Activated T-helper 17 cell treated with anti-CD3 and anti-CD28 coated beads, Interleukin-2, amount 50 U/mL, for 72 hours (primary cell): ENCODE results near the gene ZNF592. TPM values are rescaled to one million over a fixed set of nuclear protein-coding genes. Genes with fewer than 3 reads are reported as not detected.
A peak's percentile ranks its signal among the peaks of the same experiment; 100 is the strongest.

Experiments
- ATAC-seq: fragments of 150-1000 bp; cut with Tn5 transposase; replicated peaks from 2 replicates; pipeline ENCODE4 v1.10.0; 2021; ENCODE audit warnings: mild to moderate bottlenecking, moderate library complexity
- H3K27ac Mint-ChIP-seq: one replicate; pipeline ENCODE4 v1.8.0; 2022; ENCODE audit warnings: mixed read lengths
- H3K27me3 Mint-ChIP-seq: one replicate; pipeline ENCODE4 v1.8.0; 2022; ENCODE audit warnings: mixed read lengths
- H3K36me3 Mint-ChIP-seq: one replicate; pipeline ENCODE4 v1.8.0; 2022; ENCODE audit warnings: low read depth, mild to moderate bottlenecking, mixed read lengths
- H3K4me1 Mint-ChIP-seq: one replicate; pipeline ENCODE4 v1.8.0; 2022; ENCODE audit warnings: mixed read lengths
- H3K4me3 Mint-ChIP-seq: one replicate; pipeline ENCODE4 v1.8.0; 2022; ENCODE audit warnings: mild to moderate bottlenecking, mixed read lengths
- H3K9me3 Mint-ChIP-seq: one replicate; pipeline ENCODE4 v1.8.0; 2022; ENCODE audit warnings: mixed read lengths
- total RNA-seq, 2 donors: library from RNA; stranded (reverse); gene quantifications; one replicate each; pipeline ENCODE4 v1.2.3, GENCODE V29; 2022

Gene ZNF592
- total RNA-seq, 2 donors from 2014 or later, result 23.8 to 36.8 TPM

DNA sequence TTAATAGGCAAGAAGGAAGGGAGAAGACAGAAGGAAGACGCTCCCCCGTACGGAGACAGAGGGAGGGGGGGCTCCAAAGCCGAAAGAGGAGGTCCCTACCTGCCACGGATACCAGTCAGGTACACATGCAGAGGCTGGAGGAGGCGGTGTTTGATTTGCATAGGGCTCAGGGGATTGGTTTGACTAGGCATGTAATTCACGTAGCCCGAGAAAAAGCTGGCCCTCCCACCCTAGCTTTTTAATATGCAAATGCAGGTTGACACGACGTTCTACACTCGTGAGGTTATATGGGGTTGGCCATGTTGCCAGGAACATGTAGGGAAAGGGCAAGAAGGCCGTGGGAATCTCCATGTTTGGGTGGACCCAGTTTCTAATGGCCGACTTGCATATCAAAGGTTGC lies 29.8 kb downstream of the ZNF592 start:
- H3K4me3 Mint-ChIP-seq, result no peak overlapping the region
- H3K36me3 Mint-ChIP-seq, result peaks cover 71% of the 10 kb centered on the region
- H3K4me1 Mint-ChIP-seq, result peaks cover 12% of the 10 kb centered on the region
- no peak for ATAC-seq
- no peaks in the 10 kb centered on the region for H3K9me3 Mint-ChIP-seq
- no peak overlapping the region for H3K27ac Mint-ChIP-seq
- no peaks in the 10 kb centered on the region for H3K27me3 Mint-ChIP-seq

DNA sequence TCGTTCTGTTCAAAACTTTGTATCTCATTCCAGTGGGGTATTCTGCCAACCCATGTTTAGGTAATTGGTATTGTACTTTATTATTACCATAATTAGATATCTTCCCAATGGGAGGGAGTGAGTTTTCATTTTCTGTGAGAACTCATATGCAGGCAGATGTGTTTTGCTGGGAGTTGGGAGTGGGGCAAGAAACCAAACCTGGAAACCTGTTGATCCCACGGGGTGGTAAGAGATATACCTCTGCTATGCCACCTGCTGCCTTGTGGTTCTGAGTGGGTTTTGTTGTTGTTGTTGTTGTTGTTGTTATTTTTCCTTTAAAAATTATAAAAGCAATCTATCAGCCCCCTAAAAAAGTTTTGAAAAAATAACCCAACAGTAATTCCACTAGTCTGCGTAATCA lies 32.1 kb downstream of the ZNF592 start:
- Mint-ChIP-seq H3K27me3 (no peaks in the 10 kb centered on the region), H3K4me3 (no peak overlapping the region), H3K27ac (no peak overlapping the region), H3K4me1 (peaks cover 15% of the 10 kb centered on the region), H3K36me3 (peaks cover 76% of the 10 kb centered on the region), H3K9me3 (no peaks in the 10 kb centered on the region)
- no peak for ATAC-seq

DNA sequence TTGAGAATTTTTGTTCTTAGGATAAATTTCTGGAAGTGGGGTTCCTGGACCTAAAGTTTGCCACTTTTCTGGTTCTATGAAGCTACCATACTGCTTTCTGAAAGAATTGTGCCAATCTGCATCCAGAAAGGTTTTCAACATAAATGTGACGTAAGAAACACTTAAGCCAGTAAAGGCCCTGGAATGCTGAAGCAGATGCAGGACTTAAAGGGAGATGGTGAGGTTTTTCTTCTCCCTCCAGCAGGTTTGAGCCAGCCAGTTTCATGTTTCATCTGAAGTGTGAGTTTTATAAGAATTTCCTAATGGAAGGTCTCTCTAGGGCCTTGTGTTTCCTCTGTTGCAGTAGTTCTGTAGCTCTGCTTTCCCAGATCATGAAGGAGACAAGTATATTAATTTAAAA lies 33.1 kb downstream of the ZNF592 start:
- Mint-ChIP-seq H3K9me3 (no peaks in the 10 kb centered on the region), H3K36me3 (peaks cover 77% of the 10 kb centered on the region), H3K27me3 (no peaks in the 10 kb centered on the region), H3K27ac (no peak overlapping the region), H3K4me1 (peaks cover 15% of the 10 kb centered on the region), H3K4me3 (no peak overlapping the region)
- no peak for ATAC-seq

DNA sequence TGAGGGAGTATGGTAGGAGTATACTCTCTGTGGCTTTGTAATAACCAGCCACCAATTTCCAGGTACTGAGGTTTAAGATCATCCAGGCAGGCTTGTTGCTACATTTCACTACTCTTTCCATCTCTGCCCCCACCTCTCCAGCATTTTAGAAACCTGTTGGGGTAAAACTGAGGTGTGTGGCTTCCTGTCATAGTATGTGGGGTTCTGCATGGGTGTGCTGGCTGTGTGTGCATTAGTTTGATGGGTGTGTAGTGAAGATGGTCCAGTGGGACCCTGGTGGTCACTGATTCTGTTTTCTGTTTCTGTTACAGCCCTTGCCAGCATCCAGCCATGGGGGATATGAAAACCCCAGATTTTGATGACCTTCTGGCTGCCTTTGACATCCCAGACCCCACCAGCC lies 34.0 kb downstream of the ZNF592 start:
- Mint-ChIP-seq H3K4me1 (peaks cover 16% of the 10 kb centered on the region), H3K9me3 (no peaks in the 10 kb centered on the region), H3K36me3 (peaks cover 82% of the 10 kb centered on the region), H3K4me3 (no peak overlapping the region), H3K27me3 (no peaks in the 10 kb centered on the region), H3K27ac (peak overlapping the region; percentile 46)
- ATAC-seq, result peak; percentile 39

DNA sequence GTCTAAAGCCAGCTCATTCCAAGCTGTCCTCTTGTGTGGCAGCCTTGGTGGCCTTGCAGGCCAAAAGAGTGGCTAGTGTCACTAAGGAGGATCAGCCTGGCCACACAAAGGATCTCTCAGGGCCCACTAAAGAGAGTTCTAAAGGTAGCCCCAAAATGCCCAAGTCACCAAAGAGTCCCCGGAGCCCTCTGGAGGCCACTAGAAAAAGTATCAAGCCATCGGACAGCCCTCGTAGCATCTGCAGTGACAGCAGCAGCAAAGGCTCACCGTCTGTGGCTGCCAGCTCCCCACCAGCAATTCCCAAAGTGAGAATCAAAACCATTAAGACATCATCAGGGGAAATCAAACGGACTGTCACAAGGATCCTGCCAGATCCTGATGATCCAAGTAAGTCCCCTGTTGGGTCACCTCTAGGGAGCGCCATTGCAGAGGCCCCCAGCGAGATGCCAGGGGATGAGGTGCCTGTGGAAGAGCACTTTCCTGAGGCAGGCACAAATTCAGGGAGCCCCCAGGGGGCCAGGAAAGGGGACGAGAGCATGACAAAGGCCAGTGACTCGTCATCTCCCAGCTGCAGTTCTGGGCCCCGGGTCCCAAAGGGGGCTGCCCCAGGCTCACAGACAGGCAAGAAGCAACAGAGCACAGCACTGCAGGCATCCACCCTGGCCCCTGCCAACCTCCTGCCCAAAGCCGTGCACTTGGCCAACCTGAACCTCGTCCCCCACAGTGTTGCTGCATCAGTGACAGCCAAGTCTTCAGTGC lies 35.3 kb downstream of the ZNF592 start:
- H3K27me3 Mint-ChIP-seq, result no peaks in the 10 kb centered on the region
- peak overlapping the region; percentile 52 for H3K27ac Mint-ChIP-seq
- no peaks in the 10 kb centered on the region for H3K9me3 Mint-ChIP-seq
- H3K4me3 Mint-ChIP-seq, result no peak overlapping the region
- peaks cover 85% of the 10 kb centered on the region for H3K36me3 Mint-ChIP-seq
- peaks cover 24% of the 10 kb centered on the region for H3K4me1 Mint-ChIP-seq
- ATAC-seq, result no peak

DNA sequence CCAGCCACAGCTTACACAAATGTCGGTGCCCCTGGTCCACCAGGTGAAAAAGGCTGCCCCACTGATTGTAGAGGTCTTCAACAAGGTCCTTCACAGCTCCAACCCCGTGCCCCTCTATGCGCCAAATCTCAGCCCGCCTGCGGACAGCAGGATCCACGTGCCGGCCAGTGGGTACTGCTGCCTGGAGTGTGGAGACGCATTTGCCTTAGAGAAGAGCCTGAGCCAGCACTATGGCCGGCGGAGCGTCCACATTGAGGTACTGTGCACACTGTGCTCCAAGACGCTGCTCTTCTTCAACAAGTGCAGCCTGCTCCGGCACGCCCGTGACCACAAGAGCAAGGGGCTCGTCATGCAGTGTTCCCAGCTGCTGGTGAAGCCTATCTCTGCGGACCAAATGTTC lies 35.9 kb downstream of the ZNF592 start:
- Mint-ChIP-seq H3K9me3 (no peaks in the 10 kb centered on the region), H3K27ac (no peak overlapping the region), H3K4me3 (no peak overlapping the region), H3K27me3 (no peaks in the 10 kb centered on the region), H3K4me1 (peaks cover 24% of the 10 kb centered on the region), H3K36me3 (peaks cover 87% of the 10 kb centered on the region)
- ATAC-seq, result no peak

DNA sequence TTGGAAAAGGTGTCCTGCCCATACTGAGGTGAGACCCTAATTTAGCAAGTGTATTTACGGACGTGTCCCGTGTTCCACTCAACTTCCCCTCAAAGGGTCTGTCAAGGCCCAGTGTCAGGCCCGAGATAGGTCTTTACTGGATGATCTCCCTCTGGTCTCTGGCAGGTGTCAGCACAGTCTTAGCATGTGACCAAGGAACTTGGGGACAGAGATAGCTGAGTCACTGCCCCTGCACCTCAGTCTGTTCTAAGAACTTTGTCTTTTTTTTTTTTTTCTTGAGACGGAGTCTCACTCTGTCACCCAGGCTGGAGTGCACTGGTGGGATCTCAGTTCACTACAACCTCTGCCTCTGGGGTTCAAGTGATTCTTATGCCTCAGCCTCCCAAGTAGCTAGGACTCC lies 36.7 kb downstream of the ZNF592 start:
- H3K4me3 Mint-ChIP-seq, result no peak overlapping the region
- peak; percentile 76 for ATAC-seq
- no peaks in the 10 kb centered on the region for H3K9me3 Mint-ChIP-seq
- H3K36me3 Mint-ChIP-seq, result peaks cover 89% of the 10 kb centered on the region
- H3K4me1 Mint-ChIP-seq, result peaks cover 19% of the 10 kb centered on the region
- no peaks in the 10 kb centered on the region for H3K27me3 Mint-ChIP-seq
- no peak overlapping the region for H3K27ac Mint-ChIP-seq

DNA sequence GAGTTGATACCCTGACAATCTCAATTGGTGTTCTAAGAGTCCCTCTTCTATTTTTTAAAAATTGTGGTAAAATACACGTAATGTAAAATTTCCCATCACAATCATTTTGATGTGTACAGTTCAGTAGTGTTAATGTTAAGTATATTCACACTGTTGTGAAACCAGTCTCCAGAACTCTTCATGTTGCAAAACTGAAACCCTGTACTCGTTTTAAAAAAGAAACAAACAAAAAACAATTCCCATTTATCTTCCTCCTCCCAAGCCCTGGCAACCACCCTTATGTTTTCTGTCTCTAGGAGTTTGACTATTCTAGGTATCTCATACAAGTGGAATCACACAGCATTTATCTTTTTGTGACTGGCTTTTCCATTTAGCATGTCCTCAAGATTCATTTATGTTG lies 40.1 kb downstream of the ZNF592 start:
- H3K4me3 Mint-ChIP-seq, result no peak overlapping the region
- H3K27me3 Mint-ChIP-seq, result no peaks in the 10 kb centered on the region
- no peaks in the 10 kb centered on the region for H3K9me3 Mint-ChIP-seq
- H3K4me1 Mint-ChIP-seq, result peaks cover 27% of the 10 kb centered on the region
- peak; percentile 19 for ATAC-seq
- H3K27ac Mint-ChIP-seq, result peak overlapping the region; percentile 49
- H3K36me3 Mint-ChIP-seq, result peaks cover 95% of the 10 kb centered on the region

DNA sequence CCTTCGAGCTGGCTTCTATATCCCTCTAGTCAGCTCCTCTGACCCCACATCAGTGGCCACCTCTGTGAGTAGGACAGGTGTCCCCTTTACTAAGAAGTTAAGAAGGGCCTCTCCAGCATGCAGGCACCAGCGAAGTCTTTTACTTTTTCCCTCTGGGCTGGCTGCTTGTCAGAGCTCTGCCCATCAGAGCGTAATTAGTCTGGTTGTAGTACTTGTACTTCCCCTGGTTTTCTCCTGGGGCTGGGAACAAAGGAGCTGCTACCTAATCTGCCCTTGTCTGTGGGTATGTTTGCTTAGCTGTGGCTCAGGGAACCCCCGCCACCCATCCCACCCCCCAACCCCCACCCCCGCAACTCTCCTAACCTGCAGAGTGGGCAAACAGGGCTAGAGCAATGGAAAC lies 41.4 kb downstream of the ZNF592 start:
- Mint-ChIP-seq H3K4me3 (no peak overlapping the region), H3K4me1 (peaks cover 24% of the 10 kb centered on the region), H3K27ac (peak overlapping the region; percentile 41), H3K27me3 (no peaks in the 10 kb centered on the region), H3K36me3 (peaks cover 95% of the 10 kb centered on the region), H3K9me3 (no peaks in the 10 kb centered on the region)
- no peak for ATAC-seq

DNA sequence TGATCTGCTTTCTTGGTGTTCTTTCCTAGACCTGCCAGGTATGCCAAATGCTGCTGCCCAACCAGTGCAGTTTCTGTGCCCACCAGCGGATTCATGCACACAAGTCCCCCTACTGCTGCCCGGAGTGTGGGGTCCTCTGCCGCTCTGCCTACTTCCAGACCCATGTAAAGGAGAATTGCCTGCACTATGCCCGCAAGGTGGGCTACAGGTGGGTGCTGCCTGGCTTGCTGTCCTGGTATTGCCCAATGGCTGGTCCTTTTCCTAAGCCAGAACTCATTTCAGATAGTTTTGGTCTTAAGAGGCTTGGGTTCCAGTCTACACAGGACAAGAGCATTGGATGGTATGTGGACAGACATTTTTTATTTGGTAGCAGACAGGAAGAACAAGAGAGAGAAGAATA lies 42.3 kb downstream of the ZNF592 start:
- H3K36me3 Mint-ChIP-seq, result peaks cover 93% of the 10 kb centered on the region
- no peak for ATAC-seq

DNA sequence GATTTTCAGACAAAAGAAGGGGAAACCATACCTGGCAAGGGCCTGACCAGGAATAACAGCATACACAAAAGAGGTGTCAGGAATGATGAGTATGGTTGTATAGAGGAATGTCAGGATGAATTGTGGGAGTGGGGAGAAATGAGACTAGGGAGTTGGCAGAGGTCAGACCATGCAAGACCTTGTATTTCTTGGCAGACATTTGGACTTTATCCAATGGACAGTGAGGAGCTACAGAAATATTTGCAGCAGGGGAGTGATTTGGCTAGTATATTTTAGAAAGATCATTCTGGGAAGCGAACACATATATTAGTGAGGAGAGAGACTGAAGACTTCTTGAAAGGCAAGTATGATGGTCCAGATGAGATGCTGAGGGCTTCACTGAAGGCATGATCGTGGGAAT lies 43.4 kb downstream of the ZNF592 start:
- ATAC-seq, result no peak
- Mint-ChIP-seq H3K9me3 (no peaks in the 10 kb centered on the region), H3K4me1 (peaks cover 20% of the 10 kb centered on the region), H3K4me3 (no peak overlapping the region), H3K36me3 (peaks cover 96% of the 10 kb centered on the region), H3K27me3 (no peaks in the 10 kb centered on the region), H3K27ac (peak overlapping the region; percentile 0)

More for the DNA sequence above, 42.3 kb downstream of the ZNF592 start:
- no peaks in the 10 kb centered on the region for H3K27me3 Mint-ChIP-seq
- H3K4me3 Mint-ChIP-seq, result no peak overlapping the region
- H3K27ac Mint-ChIP-seq, result peak overlapping the region; percentile 0
- H3K4me1 Mint-ChIP-seq, result peaks cover 20% of the 10 kb centered on the region
- H3K9me3 Mint-ChIP-seq, result no peaks in the 10 kb centered on the region

DNA sequence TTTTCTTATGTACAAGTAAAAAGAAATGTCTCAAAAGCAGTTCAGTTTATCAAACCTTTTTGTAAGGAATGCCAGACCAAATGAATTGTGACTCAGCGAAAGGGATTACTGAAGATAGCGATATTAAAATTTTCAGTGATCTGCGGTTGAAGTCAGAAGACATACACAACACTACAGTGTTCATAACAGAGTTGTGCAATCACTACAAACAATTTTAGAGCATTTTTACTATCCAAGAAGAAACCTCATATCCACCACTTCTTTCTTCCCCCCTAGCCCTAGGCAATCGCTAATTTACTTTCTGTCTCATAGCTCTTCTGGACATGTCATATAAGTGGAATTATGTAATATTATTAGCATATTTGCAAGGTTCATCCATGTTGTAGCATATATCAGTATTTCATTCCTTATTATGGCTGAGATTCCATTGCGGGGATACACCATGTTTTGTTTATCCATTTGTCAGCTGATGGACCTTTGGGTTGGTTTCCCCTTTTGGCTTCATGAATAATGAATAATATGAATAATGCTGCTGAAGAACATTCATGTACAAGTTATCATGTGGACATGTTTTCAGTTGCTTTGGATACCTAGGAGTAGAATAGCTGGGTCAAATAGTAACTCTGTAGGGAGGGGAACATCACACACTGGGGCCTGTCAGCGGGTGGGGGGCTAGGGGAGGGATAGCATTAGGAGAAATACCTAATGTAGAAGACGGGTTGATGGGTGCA lies 45.2 kb downstream of the ZNF592 start:
- H3K27ac Mint-ChIP-seq, result no peak overlapping the region
- no peaks in the 10 kb centered on the region for H3K9me3 Mint-ChIP-seq
- peaks cover 10% of the 10 kb centered on the region for H3K4me1 Mint-ChIP-seq
- H3K27me3 Mint-ChIP-seq, result no peaks in the 10 kb centered on the region
- peaks cover 96% of the 10 kb centered on the region for H3K36me3 Mint-ChIP-seq
- no peak overlapping the region for H3K4me3 Mint-ChIP-seq
- no peak for ATAC-seq

DNA sequence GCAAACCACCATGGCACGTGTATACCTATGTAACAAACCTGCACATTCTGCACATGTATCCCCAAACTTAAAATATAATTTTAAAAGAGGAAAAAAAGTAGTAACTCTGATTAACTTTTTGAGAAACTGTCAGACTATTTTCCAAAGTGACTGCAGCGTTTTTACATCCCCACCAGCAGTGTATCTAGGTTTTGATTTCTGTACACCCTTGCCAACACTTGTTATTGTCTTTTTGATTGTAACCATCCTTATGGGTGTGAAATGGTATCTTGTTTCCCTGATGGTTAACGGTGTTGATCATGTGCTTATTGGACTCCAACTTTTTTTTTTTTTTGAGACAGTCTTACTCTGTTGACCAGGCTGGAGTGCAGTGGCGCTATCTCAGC lies 45.8 kb downstream of the ZNF592 start:
- H3K4me3 Mint-ChIP-seq, result no peak overlapping the region
- no peak for ATAC-seq
- peaks cover 97% of the 10 kb centered on the region for H3K36me3 Mint-ChIP-seq

DNA sequence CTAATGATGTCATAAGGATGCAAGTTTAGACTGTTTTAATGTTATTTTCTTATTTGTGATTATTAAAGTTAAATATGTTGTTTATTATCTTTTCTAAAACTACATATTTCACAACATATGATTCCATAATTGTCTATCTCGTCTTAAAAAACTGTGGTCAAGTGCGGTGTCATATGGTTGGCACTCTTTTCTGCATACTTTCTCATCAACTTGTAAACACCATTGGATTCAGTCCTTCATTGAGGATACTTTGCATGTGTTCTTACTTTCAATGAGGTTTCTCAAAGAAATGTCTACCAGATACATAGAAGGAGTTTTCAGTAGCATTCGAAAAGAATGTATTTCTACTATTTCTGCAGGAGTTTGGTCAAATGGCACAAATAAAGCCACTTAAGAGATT lies 46.8 kb downstream of the ZNF592 start:
- Mint-ChIP-seq H3K4me3 (no peak overlapping the region), H3K27me3 (no peaks in the 10 kb centered on the region), H3K9me3 (no peaks in the 10 kb centered on the region), H3K36me3 (peaks cover 97% of the 10 kb centered on the region), H3K4me1 (peaks cover 8% of the 10 kb centered on the region), H3K27ac (no peak overlapping the region)
- ATAC-seq, result no peak

More for the DNA sequence above, 45.8 kb downstream of the ZNF592 start:
- no peak overlapping the region for H3K27ac Mint-ChIP-seq
- H3K27me3 Mint-ChIP-seq, result no peaks in the 10 kb centered on the region
- peaks cover 8% of the 10 kb centered on the region for H3K4me1 Mint-ChIP-seq
- no peaks in the 10 kb centered on the region for H3K9me3 Mint-ChIP-seq

DNA sequence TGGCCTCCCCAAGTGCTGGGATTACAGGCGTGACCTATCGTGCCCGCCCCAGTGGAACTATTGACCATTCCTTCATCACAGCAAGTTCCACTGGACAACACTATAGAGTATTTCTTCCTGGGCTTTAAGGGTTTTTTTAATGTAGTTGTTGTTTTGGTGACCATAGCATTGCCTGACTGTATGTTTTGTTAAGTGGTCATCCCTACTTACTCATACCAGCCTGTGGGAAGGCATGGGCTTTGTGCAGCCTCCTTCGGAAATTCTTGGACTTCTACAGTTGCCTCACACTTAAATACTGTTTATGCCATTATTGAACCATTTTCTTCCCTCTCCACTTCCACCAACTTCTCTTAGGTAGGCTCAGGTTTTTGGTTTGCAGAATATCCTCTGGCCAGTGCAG lies 48.8 kb downstream of the ZNF592 start:
- Mint-ChIP-seq H3K4me1 (no peaks in the 10 kb centered on the region), H3K4me3 (no peak overlapping the region), H3K9me3 (no peaks in the 10 kb centered on the region), H3K27me3 (no peaks in the 10 kb centered on the region), H3K36me3 (peaks cover 92% of the 10 kb centered on the region), H3K27ac (no peak overlapping the region)
- ATAC-seq, result no peak
